ENCODE measurements around the gene GGT6.

Gene GGT6

DNA sequence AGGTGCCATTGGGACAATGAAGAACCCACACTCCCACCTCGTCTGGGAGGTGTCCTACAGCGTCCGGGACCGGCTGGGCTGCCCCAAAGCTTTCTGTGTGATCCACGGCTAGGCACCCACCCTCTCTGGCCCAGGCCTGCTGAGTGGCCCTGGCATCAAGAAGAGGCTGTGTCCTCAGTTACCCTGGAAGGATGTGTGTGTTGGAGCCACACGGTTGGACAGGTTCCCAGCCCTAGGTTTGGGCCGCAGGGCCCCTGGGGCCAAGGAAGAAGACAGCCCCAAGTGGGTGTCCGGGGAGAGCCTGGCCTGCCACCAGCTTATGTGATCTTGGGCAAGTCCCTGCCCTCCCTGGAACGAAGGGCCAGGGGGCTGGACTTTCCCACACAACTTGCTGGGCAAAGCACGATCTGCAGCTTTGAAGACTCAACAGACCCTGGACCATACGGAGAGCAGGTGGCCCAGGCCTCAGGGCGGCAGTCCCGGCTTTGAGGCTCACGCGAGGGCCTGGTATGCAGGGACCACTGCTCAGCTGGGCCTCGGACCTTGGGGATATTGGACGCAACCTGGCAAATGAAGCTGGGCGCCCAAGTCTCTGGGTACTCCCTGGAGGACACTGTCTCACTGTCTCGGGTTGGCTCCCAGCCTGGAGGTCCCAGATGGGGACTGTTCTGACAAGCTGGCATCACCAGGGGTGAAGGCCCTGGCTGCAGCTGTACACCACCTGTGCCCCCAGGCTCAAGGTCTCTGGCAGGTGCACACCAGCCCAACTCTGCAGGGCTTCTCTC lies 22.7 kb downstream of the GGT6 start:
- no peak for DNase-seq (ENCODE audit: low read depth)

DNA sequence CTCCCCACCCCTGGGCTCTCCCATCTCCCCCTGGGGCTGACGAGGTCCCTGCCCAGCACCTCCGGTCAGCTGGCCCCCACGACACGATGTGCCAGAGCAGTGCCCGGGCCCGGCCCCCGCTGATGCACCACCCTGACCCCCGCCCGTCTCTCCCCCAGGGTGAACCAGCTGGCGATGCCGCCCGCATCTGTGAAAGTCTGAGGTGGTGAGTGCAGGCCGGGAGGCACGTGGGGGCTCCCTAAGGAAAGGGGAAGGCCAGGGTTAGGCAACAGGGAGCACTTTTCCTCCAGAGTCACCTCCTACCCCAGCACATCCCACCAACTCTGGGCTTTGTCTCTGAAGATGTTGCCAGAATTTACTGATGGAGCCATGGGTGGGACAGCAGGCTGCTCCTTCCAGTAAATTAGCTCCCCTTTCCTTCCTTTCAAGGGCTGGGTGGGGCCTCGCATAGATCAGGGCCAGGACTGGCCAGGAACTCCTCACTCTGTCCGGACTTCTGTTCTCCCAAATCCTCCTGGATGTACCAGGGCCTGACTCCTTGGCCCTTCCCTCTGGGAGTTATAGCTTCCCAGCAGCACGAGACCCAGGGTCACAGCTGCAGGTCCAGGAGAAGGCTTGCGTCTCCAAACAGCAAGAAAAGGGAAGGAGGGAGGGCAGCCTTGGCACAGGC lies 23.5 kb downstream of the GGT6 start:
- no peak for DNase-seq (ENCODE audit: low read depth)

DNA sequence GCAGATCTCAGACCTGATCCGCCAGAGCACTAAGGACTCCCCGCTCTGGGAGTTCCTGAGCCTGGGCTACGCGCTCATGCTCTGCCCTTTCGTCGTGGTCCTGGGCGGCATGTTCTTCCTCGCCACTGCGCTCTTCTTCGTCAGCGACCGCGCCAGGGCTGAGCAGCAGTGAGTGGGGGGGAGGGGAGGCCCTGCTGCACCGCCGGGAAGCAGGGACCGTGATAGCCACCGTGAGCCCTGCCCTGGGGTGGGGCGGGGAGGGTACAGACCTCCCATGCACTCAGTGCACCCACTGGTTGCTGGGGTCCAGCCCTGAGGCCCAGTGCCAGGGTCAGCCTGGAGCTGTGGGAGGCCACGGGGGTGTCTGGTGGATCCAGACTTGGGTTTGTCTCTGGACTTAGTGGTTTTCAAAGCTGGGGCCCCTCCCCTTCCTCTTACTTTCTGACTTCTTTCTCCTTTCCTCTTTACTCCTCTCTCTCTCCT lies 24.1 kb downstream of the GGT6 start:
- no peak for DNase-seq (ENCODE audit: low read depth)

DNA sequence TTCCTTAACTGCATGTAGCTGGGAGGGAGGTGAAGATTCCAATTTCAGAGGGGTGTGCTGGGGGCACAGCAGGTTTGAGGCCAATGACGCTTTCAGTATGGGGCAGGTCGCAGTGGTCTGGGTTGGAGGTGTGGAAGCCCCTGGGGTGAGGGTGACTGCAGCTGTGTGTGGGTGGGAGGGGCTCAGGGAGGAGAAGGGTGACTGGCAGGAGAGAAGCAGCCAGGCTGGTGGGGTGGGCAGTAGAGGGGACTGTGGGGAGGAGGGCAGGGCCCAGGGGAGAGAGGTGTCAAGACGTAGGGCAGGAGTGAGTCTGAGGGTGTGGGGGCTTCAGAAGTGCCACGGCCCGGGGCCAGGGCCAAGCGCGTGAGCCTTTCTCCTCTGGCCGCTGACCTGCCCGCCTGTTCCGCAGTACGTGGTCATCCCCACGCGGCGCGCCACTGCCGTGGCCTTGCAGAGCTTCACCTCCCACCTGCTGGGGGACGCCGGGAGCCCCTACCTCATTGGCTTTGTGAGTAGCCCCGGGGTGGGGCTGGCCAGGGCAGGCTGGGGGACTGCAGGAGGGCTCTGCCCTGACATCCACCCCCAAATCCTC lies 24.6 kb downstream of the GGT6 start:
- DNase-seq (ENCODE audit: low read depth) = no peak

DNA sequence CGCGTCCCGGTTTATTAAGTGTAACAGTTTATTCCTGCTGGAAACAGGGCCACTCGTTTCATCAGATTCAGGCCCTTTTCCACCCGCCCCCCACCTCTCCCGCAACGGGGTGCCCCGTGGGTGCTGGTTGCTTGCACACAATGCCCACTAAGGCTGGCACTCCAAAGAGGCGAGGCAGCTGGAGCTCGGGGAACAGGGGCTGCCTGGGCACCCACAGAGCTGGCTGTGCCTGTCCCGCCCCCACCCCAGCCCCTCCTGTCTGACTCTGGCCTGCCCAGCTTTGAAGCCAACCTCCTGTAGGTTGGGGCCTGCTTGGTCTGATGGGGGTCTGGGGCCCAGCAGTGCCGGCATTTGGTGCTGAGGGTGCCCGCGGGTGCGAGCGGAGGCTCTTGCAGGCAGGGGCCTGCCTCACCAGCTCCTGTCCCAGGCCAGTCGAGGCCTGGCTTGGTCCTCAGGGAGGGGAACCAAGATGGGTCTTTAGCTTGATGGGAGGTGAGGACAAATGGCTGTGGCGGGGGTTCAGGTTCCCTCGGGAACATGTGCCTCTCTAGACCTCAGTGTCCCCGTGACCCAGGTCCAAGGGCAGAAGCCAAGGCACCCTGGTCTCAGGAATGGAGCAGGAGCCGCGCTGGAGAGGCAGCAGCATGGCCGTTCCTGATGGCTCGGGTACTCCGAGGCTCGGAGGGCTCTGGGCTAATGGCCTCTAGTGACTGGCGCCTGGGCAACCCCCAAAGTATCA lies 25.3 kb downstream of the GGT6 start:
- DNase-seq (ENCODE audit: low read depth) = no peak

DNA sequence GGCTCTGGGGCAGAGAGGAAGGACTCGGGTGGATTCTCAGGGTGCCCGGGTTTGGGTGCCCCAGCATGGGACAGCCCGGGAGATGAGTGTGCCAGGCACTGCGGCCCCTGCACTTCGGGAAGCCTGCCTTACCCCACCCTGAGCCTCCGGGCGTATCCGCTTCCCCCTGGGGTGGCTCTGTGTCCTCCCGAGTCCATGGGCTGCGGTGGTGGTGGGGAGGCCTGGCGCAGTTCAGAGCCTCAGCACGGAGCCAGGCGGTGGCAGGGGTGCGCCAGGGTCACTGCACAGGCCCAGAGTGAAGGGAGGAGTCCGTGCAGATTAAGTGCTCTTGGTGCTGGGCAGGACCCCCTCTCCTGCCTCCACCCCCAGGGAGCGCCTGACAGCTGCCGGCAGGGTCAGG lies 25.9 kb downstream of the GGT6 start:
- DNase-seq (ENCODE audit: low read depth) = no peak

DNA sequence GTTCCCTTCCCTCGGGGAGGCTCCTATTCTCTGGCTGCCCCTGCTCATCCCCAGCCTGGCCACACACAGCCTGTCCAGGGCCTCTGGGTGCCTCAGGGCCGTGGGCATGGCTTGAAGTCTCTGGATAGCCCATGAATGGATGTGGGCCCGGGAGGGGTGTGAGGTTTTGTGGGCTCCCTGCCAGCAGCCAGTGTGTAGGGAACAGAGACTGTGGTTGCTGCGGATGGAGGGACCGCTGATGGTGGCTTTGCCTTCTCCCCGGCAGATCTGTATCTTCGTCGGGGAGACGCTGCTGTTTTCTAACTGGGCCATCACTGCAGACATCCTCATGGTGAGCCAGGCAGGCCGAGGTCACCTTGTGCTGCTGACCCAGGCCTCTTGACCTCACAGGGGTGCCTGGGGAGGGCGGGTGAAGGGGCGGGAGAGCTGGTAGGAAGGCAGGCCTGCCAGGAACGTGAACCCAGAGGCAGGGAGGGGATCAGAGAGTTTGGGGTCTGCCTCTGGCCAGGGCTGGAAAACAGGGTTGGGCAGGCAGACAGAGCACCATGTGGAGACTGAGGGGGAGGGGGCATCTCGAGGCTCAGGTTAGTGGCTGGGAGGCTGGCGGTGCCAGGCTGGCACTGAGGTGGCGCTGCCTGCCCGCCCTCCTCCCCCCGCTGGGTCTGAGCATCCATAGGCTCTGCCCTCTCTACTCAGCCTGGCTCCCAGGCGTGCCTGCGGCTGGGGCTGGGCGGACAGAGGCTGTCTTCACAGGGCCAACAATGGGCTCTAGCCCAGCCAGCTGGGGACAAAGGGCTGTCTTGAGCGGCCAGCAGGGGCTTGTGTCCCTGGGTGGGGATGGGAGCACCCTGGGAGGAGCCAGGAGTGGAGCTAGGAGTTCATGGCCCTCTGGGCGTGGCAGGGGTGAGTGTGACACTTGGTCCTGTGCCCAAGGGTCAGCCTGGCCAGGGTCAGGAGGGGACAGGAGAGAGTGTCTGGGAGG lies 26.6 kb downstream of the GGT6 start:
- no peak for DNase-seq (ENCODE audit: low read depth)

DNA sequence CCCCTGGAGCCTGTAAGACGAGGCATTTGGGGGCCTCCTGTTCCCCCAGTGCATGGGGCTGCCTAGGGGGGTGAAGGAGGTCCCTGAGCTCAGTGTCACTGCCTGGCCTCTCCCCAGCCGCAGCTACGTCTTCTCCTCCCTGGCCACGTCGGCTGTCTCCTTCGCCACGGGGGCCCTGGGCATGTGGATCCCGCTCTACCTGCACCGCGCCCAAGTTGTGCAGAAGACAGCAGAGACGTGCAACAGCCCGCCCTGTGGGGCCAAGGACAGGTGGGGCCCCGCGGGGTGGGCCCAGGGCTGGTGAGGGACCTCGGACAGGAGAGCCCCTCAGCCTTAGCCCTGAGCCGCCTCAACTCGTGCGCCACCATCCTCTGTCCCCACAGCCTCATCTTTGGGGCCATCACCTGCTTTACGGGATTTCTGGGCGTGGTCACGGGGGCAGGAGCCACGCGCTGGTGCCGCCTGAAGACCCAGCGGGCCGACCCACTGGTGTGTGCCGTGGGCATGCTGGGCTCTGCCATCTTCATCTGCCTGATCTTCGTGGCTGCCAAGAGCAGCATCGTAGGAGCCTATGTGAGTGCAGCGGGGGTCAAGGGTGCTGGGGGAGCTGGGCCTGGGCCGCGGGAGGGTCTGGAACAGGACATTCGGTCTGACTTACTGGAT lies 27.4 kb downstream of the GGT6 start:
- no peak for DNase-seq (ENCODE audit: low read depth)

DNA sequence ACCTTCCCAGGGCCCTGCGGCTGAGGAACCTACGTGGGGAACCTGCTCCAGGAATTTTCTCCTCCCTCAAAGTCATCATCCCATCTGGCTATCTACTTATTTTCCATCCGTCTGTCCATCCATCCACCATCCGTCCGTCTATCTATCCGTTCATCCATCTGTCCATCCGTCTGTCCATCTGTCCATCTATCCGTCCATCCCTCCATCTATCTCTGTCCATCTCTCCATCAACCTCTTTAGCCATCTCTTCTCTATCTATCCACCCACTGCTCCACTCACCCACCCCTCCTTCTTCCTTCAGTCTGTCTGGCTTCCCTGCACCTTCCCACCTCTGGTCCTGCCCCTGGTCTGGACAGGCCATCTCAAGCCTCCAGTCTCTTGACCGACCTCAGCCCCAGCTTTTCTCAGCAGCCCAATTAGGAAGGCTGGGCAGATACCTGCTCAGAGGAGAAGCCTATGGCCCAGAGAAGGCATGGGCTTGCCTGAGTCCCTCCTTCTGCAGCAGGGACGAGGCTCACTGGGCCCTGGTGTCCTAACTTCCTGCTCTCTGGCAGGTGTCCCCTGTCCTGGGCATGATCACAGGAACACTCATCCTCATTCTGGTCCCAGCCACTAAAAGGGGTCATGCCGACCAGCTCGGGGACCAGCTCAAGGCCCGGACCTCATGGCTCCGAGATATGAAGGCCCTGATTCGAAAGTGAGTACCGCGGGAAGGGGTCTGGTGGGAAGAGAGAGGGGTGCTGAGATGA lies 28.2 kb downstream of the GGT6 start:
- no peak for DNase-seq (ENCODE audit: low read depth)

DNA sequence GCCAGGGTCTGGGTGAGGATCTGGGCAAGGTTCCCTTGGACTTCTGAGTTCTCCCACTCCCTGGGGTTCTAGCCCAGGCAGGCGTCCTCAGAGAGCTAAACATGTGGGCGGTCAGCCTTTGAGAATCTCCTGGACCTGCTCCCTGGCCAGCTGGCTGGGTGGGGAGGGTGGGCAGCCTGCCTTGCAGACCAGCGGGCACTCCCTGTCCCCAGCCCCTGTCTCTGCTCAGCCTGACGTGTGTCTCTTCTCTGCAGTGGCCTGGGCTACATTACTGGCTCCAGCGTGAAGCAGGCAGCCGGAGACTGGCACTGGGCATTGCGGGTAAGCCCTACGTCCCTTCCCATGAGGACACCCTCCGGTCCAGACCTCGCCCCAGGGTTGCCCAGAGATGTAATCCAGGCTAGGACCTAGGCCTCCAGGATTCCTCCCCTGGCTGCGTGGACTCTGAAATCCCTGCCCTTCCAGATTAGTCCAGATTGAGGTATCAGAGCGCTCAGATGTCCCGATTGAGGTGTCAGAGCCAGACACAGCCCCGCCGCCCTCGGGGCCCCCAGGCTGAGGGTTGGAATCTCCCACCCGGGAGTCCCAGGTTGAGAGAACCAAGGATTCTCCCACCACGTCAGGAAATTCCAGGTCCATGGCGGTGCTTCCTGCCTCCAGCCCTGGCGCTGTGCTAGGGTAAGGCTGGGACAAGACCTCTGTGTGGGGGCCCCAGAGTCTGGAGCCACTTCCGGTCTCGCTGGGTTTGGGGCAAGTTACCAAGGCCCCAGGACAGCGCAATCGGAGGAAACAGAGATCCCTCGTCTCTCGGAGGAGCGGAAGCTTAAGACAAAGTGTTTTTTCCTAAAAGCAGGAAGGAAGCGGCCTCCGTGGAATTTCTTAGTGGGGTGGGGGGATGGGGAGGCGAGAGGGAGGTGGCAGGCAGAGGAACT lies 29.3 kb downstream of the GGT6 start:
- no peak for DNase-seq (ENCODE audit: low read depth)

DNA sequence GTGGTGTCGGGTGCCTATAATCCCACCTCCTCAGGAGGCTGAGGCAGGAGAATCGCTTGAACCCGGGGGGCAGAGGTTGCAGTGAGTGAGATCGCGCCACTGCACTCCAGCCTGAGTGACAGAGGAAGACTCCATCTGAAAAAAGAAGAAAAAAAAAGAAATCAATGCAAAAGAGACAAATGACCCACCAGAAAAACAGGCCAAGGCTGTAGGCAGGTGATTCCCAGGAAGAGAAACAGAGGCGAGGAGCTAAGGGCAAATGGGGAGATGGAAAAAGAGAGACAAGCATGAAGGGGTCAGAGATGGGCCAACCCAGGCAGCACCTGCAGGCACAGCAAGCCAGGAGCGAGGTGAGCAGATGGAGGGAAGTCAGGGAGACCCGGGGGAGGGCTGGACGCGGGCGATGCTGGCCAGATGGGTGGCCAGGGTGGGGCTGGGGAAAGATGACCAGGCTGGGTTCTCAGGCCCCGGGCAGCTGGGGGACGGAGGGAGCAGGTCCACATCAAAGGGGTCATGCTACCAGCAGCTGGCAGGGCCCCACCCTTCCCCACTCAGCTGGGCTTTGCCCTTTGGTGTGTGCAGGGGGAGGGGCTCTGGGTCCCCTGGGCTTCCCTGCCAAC lies 30.7 kb downstream of the GGT6 start:
- no peak for DNase-seq (ENCODE audit: low read depth)

DNA sequence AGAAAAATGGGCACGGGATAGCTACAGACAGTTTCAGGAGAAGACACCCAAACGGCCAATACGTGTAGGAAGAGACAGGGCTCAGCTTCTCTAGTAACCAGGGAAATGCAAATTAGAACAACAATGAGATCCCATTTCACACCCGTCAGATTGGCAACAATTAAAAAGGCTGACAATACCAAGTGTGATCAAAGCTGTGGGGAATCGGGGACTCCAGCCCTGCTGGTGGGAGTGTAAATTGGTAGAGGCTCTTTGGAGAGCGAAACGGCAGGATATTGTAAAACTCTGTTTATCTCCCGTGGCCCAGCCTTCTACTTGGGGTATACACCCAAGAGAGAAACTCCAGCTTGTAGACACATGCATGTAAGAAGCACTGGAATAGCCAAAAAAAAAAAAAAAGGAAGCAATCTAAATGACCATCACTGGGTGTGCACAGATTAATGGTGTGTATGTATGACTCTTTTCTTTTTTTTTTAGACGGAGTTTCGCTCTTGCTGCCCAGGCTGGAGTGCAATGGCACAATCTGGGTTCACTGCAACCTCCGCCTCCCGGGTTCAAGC lies 32.7 kb downstream of the GGT6 start:
- DNase-seq (ENCODE audit: low read depth) = no peak

DNA sequence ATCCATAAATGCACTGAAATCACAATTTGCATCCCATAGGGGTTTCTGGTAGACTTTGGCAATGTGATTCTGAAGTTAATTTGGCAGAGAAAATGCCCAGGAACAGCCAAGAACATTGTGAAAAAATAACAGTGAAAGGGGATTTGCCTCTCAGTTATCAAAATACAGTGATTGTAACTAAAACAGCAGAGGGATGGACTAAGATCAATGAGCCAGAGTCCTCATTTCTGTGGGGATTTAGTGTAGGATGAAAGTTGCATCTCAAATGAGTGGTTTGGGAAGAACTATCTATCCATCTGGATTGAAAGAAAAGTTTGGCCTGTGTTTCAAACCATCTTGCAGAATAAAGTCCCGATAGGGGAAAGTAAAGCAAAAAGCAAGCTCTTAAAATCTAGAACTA lies 33.2 kb downstream of the GGT6 start:
- DNase-seq (ENCODE audit: low read depth) = no peak

DNA sequence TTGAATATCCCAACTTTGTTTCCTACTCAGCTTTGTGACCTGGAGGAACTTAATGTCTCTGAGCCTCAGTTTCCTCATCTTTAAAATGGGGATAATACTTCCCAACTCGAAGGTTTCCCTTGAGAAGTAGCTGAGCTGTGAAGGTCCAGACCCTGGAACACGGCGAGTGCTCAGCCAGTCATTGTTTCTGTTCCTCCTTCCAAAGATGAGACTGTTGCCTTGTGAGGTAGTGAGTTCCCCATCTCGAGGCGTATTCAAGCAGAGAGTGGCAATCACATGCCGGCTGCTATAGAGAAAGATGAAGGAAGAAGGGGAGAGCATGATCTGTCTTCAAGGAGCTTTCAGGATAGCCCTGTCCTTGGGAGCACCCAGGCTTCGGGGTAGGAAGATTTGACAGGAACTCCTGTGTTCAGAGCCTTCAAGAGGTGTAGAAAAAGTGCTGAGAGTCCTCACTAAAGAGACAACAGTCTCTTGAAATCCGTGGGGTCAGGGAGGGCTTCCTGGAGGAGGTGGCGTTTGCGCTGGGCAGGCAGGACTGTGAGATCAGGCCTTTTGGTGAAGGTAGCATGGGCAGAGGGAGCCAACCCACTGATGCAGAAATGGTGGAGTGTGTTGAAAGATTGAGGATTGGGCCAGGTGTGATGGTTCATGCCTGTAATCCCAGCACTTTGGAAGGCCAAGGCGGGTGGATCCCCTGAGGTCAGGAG lies 34.5 kb downstream of the GGT6 start:
- DNase-seq (ENCODE audit: low read depth) = no peak

DNA sequence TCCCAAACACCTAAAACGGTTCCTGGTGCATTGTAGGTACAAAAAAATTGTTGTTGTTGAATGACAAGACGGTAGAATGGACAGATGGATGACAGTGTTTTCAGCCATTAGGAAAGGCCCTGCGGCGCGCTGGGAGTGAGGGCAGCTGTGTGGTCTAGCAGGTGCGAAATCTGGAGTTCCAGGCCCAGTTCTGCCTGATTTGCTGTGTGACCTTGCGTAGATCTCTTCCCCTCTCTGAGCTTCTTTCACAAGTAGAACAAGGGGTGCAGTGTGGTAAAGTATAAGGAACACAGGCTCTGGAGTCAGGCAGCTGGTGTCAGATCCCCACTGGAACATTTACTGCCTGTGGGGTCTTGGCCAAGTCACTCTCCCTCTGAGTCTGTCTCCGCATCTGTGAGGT lies 36.4 kb downstream of the GGT6 start:
- DNase-seq (ENCODE audit: low read depth) = no peak

DNA sequence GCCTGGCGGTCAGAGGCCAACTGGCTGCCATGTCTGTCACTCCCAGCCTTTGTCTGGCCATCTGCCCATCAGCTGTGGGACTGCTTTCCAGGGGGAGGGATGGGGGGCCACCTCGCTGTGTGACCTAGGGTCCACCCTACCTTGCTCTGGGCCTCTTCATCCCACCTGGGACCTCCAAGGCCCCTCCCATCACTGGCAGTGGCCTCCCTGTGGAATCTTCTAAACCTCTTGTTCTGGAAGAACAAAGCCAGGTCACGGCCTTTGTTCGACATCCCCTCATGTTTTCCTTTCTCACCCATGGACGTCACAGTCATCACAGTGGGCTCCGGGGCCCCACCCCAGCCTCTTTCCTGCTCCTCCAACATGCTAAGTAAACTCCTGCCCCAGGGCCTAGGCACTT lies 37.7 kb downstream of the GGT6 start:
- no peak for DNase-seq (ENCODE audit: low read depth)

DNA sequence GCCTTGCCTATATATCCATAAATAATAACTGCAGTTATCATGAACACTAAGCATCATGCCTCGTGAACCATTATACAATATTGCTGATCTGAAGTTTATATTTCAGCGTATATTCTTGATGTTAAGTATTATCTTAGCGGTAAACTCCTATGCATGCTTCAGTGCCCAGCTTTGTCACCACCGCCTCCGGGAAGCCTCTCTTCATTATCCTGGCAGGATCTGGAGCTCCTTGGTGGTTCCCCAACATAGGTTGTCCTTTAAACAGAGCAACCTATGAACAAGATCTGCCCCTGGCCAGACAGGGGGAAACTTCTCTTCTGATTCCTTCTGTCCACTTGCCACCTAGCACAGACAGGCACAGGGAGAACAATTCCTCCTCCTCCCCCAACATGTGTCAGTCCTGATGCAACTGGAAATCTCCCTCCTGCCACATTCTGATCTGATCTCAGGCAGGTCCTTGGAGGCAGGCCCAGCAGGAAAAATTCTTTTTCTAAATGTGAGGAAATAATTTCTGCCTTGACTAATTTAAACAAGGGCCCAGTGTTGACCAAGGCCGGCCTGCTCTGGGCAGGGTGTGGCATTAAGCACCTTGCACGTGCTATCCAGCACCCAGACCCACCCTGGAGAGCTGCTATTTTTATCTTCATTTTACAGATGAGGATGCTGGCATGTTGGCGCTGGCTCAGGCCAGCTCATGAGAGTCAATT lies 39.3 kb downstream of the GGT6 start:
- no peak for DNase-seq (ENCODE audit: low read depth)

Data from HS-27A (cell line).